Hepatocyte (in vitro differentiated cells): ENCODE results near the gene SYNDIG1L. TPM values are rescaled to one million over a fixed set of nuclear protein-coding genes. Genes with fewer than 3 reads are reported as not detected.

Experiments
- DNase-seq: peaks from one replicate; pipeline ENCODE4 v3.0.0-alpha.2; 2016; ENCODE audit warnings: low spot score
- H2AFZ ChIP-seq: fragments of 200-600 bp; sonication (generic); 2 replicates; pipeline ENCODE4 v1.6.0; 2016; ENCODE audit warnings: antibody characterized with exemption, mild to moderate bottlenecking
- H3K27ac ChIP-seq: fragments of 200-600 bp; sonication (generic); 2 replicates; pipeline ENCODE4 v1.5.1; 2016; ENCODE audit warnings: mild to moderate bottlenecking
- H3K27me3 ChIP-seq: fragments of 200-600 bp; sonication (generic); 2 replicates; pipeline ENCODE4 v1.6.1; 2016
- H3K36me3 ChIP-seq: fragments of 200-600 bp; sonication (generic); replicated peaks from 2 replicates; pipeline ENCODE4 v1.5.1; 2016; ENCODE audit warnings: low read depth; ENCODE audit not compliant: insufficient read depth
- H3K4me1 ChIP-seq: fragments of 200-600 bp; sonication (generic); 2 replicates; pipeline ENCODE4 v1.5.1; 2016; ENCODE audit warnings: mild to moderate bottlenecking, moderate library complexity; ENCODE audit not compliant: insufficient read depth
- H3K4me2 ChIP-seq: fragments of 200-600 bp; sonication (generic); 2 replicates; pipeline ENCODE4 v1.6.0; 2016
- H3K4me3 ChIP-seq: fragments of 200-600 bp; sonication (generic); 2 replicates; pipeline ENCODE4 v1.5.1; 2016; ENCODE audit warnings: mild to moderate bottlenecking
- H3K79me2 ChIP-seq: fragments of 200-600 bp; sonication (generic); 2 replicates; pipeline ENCODE4 v1.6.0; 2017; ENCODE audit warnings: mild to moderate bottlenecking
- H3K9me2 ChIP-seq: fragments of 200-600 bp; sonication (generic); replicated peaks from 2 replicates; pipeline ENCODE4 v1.6.0; 2017; ENCODE audit warnings: mild to moderate bottlenecking; ENCODE audit not compliant: insufficient read depth
- H3K9me3 ChIP-seq: fragments of 200-600 bp; sonication (generic); 2 replicates; pipeline ENCODE4 v1.5.1; 2016; ENCODE audit warnings: low read depth, mild to moderate bottlenecking
- H4K20me1 ChIP-seq: fragments of 200-600 bp; sonication (generic); 2 replicates; pipeline ENCODE4 v1.6.0; 2016; ENCODE audit warnings: mild to moderate bottlenecking; ENCODE audit not compliant: insufficient read depth, poor library complexity, severe bottlenecking
- CTCF ChIP-seq: fragments of 200-600 bp; sonication (generic); IDR thresholded peaks from 2 replicates; pipeline ENCODE4 v1.5.1; 2016; ENCODE audit warnings: antibody characterized with exemption, mild to moderate bottlenecking; ENCODE audit not compliant: poor library complexity
- EZH2 ChIP-seq: fragments of 200-600 bp; sonication (generic); IDR thresholded peaks from 2 replicates; pipeline ENCODE4 v1.6.1; 2016; ENCODE audit warnings: antibody characterized with exemption, mild to moderate bottlenecking, borderline replicate concordance
- EZH2phosphoT487 ChIP-seq: fragments of 200-600 bp; sonication (generic); IDR thresholded peaks from one replicate; pipeline ENCODE4 v1.6.1; 2018; ENCODE audit warnings: antibody characterized with exemption, mild to moderate bottlenecking, low read depth, moderate library complexity; ENCODE audit not compliant: unreplicated experiment, severe bottlenecking
- WGBS: methylation state at CpG from one replicate; pipeline ENCODE4 v1.1.6; 2016; ENCODE audit warnings: low lambda C conversion rate; ENCODE audit errors: missing lambda C conversion rate; 5-methylcytosine and 5-hydroxymethylcytosine counted together
- polyA plus RNA-seq: library from polyadenylated mRNA; unstranded; fragments of >200 nt; fragmentation: Nextera tagmentation; extraction: Ambion mirVana; gene quantifications from 2 replicates; pipeline ENCODE4 v1.2.1, GENCODE V29; 2016
- total RNA-seq: library from RNA; depleted of rRNA; stranded (reverse); fragments of >200 nt; gene quantifications from 2 replicates; pipeline ENCODE4 v1.2.3, GENCODE V29; 2014

Gene SYNDIG1L
- total and polyA plus RNA-seq, 2 experiments from 2014 or later = not detected

GRCh38 chr14:74380172-74380571 lies 45.8 kb downstream of the SYNDIG1L start:
- Histone ChIP-seq H3K79me2 (no peaks in the 10 kb centered on the region), H3K4me1 (no peaks in the 10 kb centered on the region), H3K36me3 (no peaks in the 10 kb centered on the region), H3K4me2 (no peak overlapping the region), H4K20me1 (no peaks in the 10 kb centered on the region), H3K27ac (no peak overlapping the region), H3K27me3 (no peaks in the 10 kb centered on the region), H2AFZ (no peak overlapping the region), H3K9me3 (no peaks in the 10 kb centered on the region), H3K9me2 (no peaks in the 10 kb centered on the region), H3K4me3 (no peak overlapping the region)
- DNase-seq = no peak
- WGBS = 90% methylated on average over 9 of the region's 9 CpGs
- TF ChIP-seq EZH2phosphoT487 (no peak), CTCF (no peak), EZH2 (no peak)

GRCh38 chr14:74377976-74378690 lies 47.9 kb downstream of the SYNDIG1L start:
- no peaks in the 10 kb centered on the region for H3K4me1 ChIP-seq
- H3K9me2 ChIP-seq = no peaks in the 10 kb centered on the region
- no peak overlapping the region for H3K4me2 ChIP-seq
- H3K27me3 ChIP-seq = no peaks in the 10 kb centered on the region
- 95% methylated on average over 38 of the region's 38 CpGs for WGBS
- H3K79me2 ChIP-seq = no peaks in the 10 kb centered on the region
- H3K27ac ChIP-seq = no peak overlapping the region
- H3K36me3 ChIP-seq = no peaks in the 10 kb centered on the region
- no peak for DNase-seq
- no peaks in the 10 kb centered on the region for H4K20me1 ChIP-seq
- no peaks in the 10 kb centered on the region for H3K9me3 ChIP-seq
- no peak overlapping the region for H3K4me3 ChIP-seq
- no peak overlapping the region for H2AFZ ChIP-seq
- TF ChIP-seq CTCF (no peak), EZH2 (no peak), EZH2phosphoT487 (no peak)

- Histone ChIP-seq H3K4me3 (no peak overlapping the region), H4K20me1 (no peaks in the 10 kb centered on the region), H3K79me2 (no peaks in the 10 kb centered on the region), H3K27ac (no peak overlapping the region), H3K4me1 (no peaks in the 10 kb centered on the region), H3K27me3 (peaks cover 6% of the 10 kb centered on the region), H3K36me3 (no peaks in the 10 kb centered on the region), H3K9me3 (no peaks in the 10 kb centered on the region), H2AFZ (no peak overlapping the region), H3K9me2 (no peaks in the 10 kb centered on the region), H3K4me2 (no peak overlapping the region)
- no peak for DNase-seq
- 88% methylated on average over 8 of the region's 8 CpGs for WGBS
- TF ChIP-seq EZH2phosphoT487 (no peak), CTCF (no peak)
These were observed 57.6 kb downstream of the SYNDIG1L start for GRCh38 chr14:74368441-74368840.
